Measurements from ENCODE around the gene ACOT11. TPM values are rescaled to one million over a fixed set of nuclear protein-coding genes. Genes with fewer than 3 reads are reported as not detected.

The ACOT11 gene
- total and polyA plus RNA-seq, 9 of the 15 experiments (the other 6 are each of a cell fraction or from before 2014, with no cell fraction given): 0.04 to 1.2 (median 0.64) TPM; not detected in 2

GRCh38 chr1:54546651-54547401, 1.2 kb upstream of the ACOT11 start:
- no TSS peak for BruUV-seq (replicated peaks)
- CTCF ChIA-PET (ENCODE audit: low intra/inter-chr PET ratio): no interaction called here
- peak; percentile 29 for FAIRE-seq
- H3K27me3 ChIP-seq (ENCODE audit: control insufficient read depth in 2 of 2, insufficient read depth in 2 of 2, low read length in 2 of 2): peaks cover 24 to 76% of the 10 kb centered on the region in 2 experiments; a peak in 3 of 5 replicates
- no peaks in the 10 kb centered on the region for H3K79me2 ChIP-seq (ENCODE audit: control insufficient read depth, insufficient read depth, low read length)
- peaks cover 21 to 28% of the 10 kb centered on the region in 2 experiments; a peak in 4 of 5 replicates for H3K4me1 ChIP-seq (replicated peaks in 1 of 2; ENCODE audit: control insufficient read depth in 2 of 2, insufficient read depth in 2 of 2, low read length in 2 of 2)
- intact Hi-C loops (cut with micrococcal nuclease): no loop called here
- POLR2A ChIA-PET: interaction anchor here (0.6 to 3.4 kb wide), 2 partner anchors 12 to 448 kb away, joined by 3 to 15 read pairs; no protein-coding TSS in a partner anchor
- H4K20me1 ChIP-seq (replicated peaks; ENCODE audit: control insufficient read depth, insufficient read depth, low read length): 0 out of 2 replicates have a peak, but pooled peaks cover 7% of the 10 kb centered on the region
- no peaks in the 10 kb centered on the region for H3K9me3 ChIP-seq (replicated peaks; ENCODE audit: control insufficient read depth, insufficient read depth, low read depth, low read length)
- no peaks in the 10 kb centered on the region for H3K9me1 ChIP-seq (ENCODE audit: control insufficient read depth, insufficient read depth, low read length)
- H3K4me3 ChIP-seq: no peak overlapping the region
- H3K9ac ChIP-seq (ENCODE audit: insufficient read depth in 1 of 2, low read depth in 2 of 2, low read length in 2 of 2): no peak overlapping the region
- DNase-seq (ENCODE audit: extremely low read depth in 1 of 4, low spot score in 3 of 4): no peak
- no peak for ATAC-seq
- in situ Hi-C loops (cut with MboI): no loop called here
- no peak overlapping the region for H3K4me2 ChIP-seq (ENCODE audit: insufficient read depth, low read length)
- H3K36me3 ChIP-seq (ENCODE audit: control insufficient read depth, insufficient read depth, low read length): no peaks in the 10 kb centered on the region
- H3K27ac ChIP-seq (ENCODE audit: extremely low read depth, low read depth, low read length): no peak overlapping the region
- WGBS (ENCODE audit: insufficient coverage, low coverage, missing lambda C conversion rate): 12% methylated on average over 10 of the region's 10 CpGs
- H2AFZ ChIP-seq (ENCODE audit: low read depth, low read length): no peak overlapping the region
- no peak for TF ChIP-seq POLR3G (IDR thresholded peaks at IDR 0.05; ENCODE audit: extremely low read depth, insufficient read length, insufficient replicate concordance)
- TF ChIP-seq ATF3 (IDR thresholded peaks at IDR 0.05): no peak
- no peak for TF ChIP-seq ATF3 (CRISPR knock-in tag; conservative IDR thresholded peaks at IDR 0.05)
- no peak for TF ChIP-seq CBFA2T3 (IDR thresholded peaks at IDR 0.05)
- no peak for TF ChIP-seq ZNF165 (CRISPR knock-in tag; IDR thresholded peaks at IDR 0.05; ENCODE audit: borderline replicate concordance)
- no peak for TF ChIP-seq ZNF707 (CRISPR knock-in tag; conservative IDR thresholded peaks at IDR 0.05)
- no peak for TF ChIP-seq NRF1 (conservative IDR thresholded peaks at IDR 0.05 in 1 of 2, IDR thresholded peaks at IDR 0.05 in 1 of 2)
- no peak for TF ChIP-seq HNRNPUL1 (IDR thresholded peaks at IDR 0.05; ENCODE audit: low read length)
- TF ChIP-seq ZNF77 (CRISPR knock-in tag; IDR thresholded peaks at IDR 0.05): no peak
- no peak for TF ChIP-seq CCAR2 (IDR thresholded peaks at IDR 0.05; ENCODE audit: low read depth, low read length)
- no peak for TF ChIP-seq MTF1 (CRISPR knock-in tag; IDR thresholded peaks at IDR 0.05; ENCODE audit: borderline replicate concordance)
- TF ChIP-seq ZNF764 (CRISPR knock-in tag; IDR thresholded peaks at IDR 0.05; ENCODE audit: low read depth): no peak
- TF ChIP-seq SETDB1 (IDR thresholded peaks at IDR 0.05; ENCODE audit: low read length): no peak
- no peak for TF ChIP-seq ZNF354B (CRISPR knock-in tag; IDR thresholded peaks at IDR 0.05)
- TF ChIP-seq SMC3 (conservative IDR thresholded peaks at IDR 0.05; ENCODE audit: insufficient read depth, low read depth, low read length): no peak
- TF ChIP-seq GABPB2 (CRISPR knock-in tag; conservative IDR thresholded peaks at IDR 0.05): no peak
- no peak for TF ChIP-seq ZFP1 (CRISPR knock-in tag; IDR thresholded peaks at IDR 0.05)
- TF ChIP-seq CBFB (CRISPR knock-in tag; IDR thresholded peaks at IDR 0.05): no peak
- TF ChIP-seq USF1 (CRISPR knock-in tag; IDR thresholded peaks at IDR 0.05): peak; percentile 73
- no peak for TF ChIP-seq E2F1 (CRISPR knock-in tag; IDR thresholded peaks at IDR 0.05)
- TF ChIP-seq PYGO2 (tag; IDR thresholded peaks at IDR 0.05): no peak
- TF ChIP-seq RAD51 (IDR thresholded peaks at IDR 0.05; ENCODE audit: borderline replicate concordance, low read depth): peak; percentile 56; the same call in 1 of the 2 replicates
- TF ChIP-seq CTBP1 (IDR thresholded peaks at IDR 0.05; ENCODE audit: borderline replicate concordance): peak; percentile 56; the same call in 1 of the 2 replicates
